ENCODE measurements around the gene RANGAP1. TPM values are rescaled to one million over a fixed set of nuclear protein-coding genes. Genes with fewer than 3 reads are reported as not detected.
A peak's percentile ranks its signal among the peaks of the same experiment; 100 is the strongest.

The RANGAP1 gene
- polyA plus RNA-seq, 3 donors: 8.3 to 30.2 (median 8.5) TPM

DNA sequence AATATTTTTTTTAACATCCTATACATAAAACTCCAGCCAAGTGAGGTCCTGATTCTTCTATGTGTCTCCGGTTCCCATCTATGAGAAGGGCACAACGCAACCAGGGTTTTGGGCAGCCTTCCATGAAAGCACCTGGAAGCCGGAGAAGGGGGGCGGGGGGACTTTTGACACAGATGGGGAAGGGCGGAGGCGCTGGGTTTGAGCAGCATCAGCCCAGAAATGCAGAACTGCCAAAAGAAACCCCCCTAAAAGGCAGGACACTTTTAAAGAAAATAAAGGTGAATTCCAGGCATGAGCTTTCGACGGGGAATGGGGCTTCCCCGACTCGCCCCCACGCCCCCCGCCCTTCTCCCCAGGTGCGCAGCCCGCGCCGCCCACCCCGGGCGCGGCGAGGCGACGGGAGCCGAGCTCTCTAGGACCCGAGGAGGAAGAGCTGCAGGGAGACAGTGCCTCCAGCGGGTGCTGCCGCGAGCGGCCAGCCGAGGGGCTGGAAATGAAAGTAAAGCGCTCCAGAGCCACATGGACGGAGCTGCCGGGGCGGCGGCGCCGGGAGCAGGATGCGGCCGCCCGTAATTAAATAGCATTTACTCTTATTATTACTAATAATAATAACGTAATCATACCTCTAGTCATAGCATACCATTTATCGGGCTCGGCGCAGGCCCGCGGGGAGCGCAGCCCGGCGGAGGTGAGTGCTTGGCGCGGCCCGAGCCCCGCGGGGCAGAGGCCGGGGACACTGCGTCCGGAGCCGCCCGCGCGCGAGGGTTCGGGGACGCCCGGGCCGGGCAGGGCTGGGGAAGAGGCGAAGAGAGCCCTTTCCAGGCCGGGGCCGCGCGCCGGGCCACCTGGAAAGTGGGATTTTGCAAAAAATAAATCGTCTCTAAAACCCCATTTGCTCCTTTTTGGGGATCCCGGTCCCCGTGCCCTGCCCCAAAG, 15.4 kb upstream of the RANGAP1 start, which contains the start of gene ZC3H7B:
TSS of gene ZC3H7B (plus strand) at position 441 of the 936 bp plus-strand sequence. CDS start 19,136 bp downstream, outside the sequence.
- Mint-ChIP-seq H3K36me3 (peaks cover 7 to 15% of the 10 kb centered on the region in 2 donors), H3K27me3 (ENCODE audit: low read depth in 3 of 3) (peaks cover 0 to 3% (median 1%) of the 10 kb centered on the region in 3 donors)
- TF ChIP-seq, protein P1, sequence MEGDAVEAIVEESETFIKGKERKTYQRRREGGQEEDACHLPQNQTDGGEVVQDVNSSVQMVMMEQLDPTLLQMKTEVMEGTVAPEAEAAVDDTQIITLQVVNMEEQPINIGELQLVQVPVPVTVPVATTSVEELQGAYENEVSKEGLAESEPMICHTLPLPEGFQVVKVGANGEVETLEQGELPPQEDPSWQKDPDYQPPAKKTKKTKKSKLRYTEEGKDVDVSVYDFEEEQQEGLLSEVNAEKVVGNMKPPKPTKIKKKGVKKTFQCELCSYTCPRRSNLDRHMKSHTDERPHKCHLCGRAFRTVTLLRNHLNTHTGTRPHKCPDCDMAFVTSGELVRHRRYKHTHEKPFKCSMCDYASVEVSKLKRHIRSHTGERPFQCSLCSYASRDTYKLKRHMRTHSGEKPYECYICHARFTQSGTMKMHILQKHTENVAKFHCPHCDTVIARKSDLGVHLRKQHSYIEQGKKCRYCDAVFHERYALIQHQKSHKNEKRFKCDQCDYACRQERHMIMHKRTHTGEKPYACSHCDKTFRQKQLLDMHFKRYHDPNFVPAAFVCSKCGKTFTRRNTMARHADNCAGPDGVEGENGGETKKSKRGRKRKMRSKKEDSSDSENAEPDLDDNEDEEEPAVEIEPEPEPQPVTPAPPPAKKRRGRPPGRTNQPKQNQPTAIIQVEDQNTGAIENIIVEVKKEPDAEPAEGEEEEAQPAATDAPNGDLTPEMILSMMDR (IDR thresholded peaks at IDR 0.05): no peak

DNA sequence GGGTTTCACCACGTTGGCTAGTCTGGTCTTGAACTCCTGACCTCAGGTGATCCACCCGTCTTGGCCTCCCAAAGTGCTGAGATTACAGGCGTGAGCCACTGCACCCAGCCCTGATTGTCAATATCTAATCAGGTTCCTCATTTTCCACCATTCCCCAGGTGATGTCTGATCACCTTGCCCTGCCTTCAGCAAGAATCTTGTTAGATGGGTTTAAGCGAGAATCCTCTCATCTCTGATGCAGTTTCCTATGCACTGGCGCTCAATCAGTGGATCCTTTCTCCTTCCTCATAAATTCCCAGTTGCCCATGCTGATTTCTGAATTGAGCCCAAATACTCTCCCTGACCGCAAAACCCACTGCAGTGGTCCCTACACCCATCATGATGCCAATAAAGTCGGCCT, 14.7 kb upstream of the RANGAP1 start:
- H3K27me3 Mint-ChIP-seq (ENCODE audit: low read depth in 3 of 3): peaks cover 0 to 3% (median 1%) of the 10 kb centered on the region in 3 donors

More for the DNA sequence above, 15.4 kb upstream of the RANGAP1 start, which contains the start of gene ZC3H7B:
- peak within 1 kb of the TSS in 6 of 7 donors; percentile 3 to 80 (median 57) for H3K27ac Mint-ChIP-seq
- DNase-seq: peak; percentile 68 to 81 (median 74)
- Histone ChIP-seq H3K4me2 (replicated peaks; ENCODE audit: extremely low read depth, low read length, poor library complexity, severe bottlenecking) (peak within 1 kb of the TSS; percentile 80), H3K27me3 (ENCODE audit: control insufficient read depth in 2 of 2, insufficient read depth in 2 of 2, low read length in 2 of 2) (no peaks in the 10 kb centered on the region), H3K9ac (ENCODE audit: insufficient read depth, low read length, poor library complexity, severe bottlenecking) (peak within 1 kb of the TSS; percentile 96), H3K4me3 (replicated peaks in 1 of 3; ENCODE audit: low read depth in 2 of 3, low read length in 3 of 3) (peak within 1 kb of the TSS; percentile 66 to 93 (median 85)), H2AFZ (ENCODE audit: insufficient read depth, low read depth, low read length, poor library complexity, severe bottlenecking) (peak within 1 kb of the TSS; percentile 86), H3K9me3 (replicated peaks in 1 of 2; ENCODE audit: control insufficient read depth in 1 of 2, insufficient read depth in 1 of 2, low read length in 2 of 2) (no peaks in the 10 kb centered on the region), H3K79me2 (ENCODE audit: insufficient read depth, low read length) (peaks cover 53% of the 10 kb centered on the region), H4K20me1 (ENCODE audit: insufficient read depth, low read length) (peaks cover 18% of the 10 kb centered on the region), H3K36me3 (replicated peaks in 1 of 2; ENCODE audit: control insufficient read depth in 1 of 2, insufficient read depth in 2 of 2, low read length in 2 of 2) (no peaks in the 10 kb centered on the region), H3K27ac (ENCODE audit: low read depth in 1 of 2, low read length in 2 of 2) (peak within 1 kb of the TSS; percentile 8 to 84), H3K4me1 (ENCODE audit: control insufficient read depth in 1 of 2, insufficient read depth in 2 of 2, low read length in 2 of 2) (peaks cover 16 to 17% of the 10 kb centered on the region in 2 donors)
- peaks cover 30% of the 10 kb centered on the region for H3K4me1 Mint-ChIP-seq
- intact Hi-C loops (cut with micrococcal nuclease): no loop called here
- WGBS (ENCODE audit: insufficient coverage): 0% methylated on average over 52 of the region's 74 CpGs
- peaks cover 0 to 3% (median 0%) of the 10 kb centered on the region in 7 donors for H3K9me3 Mint-ChIP-seq
- peak within 1 kb of the TSS; percentile 78 to 85 for H3K4me3 Mint-ChIP-seq

More for the DNA sequence above, 14.7 kb upstream of the RANGAP1 start:
- Mint-ChIP-seq H3K27ac (peak overlapping the region in 4 of 7 donors; percentile 3 to 61 (median 26)), H3K4me1 (peaks cover 26% of the 10 kb centered on the region), H3K36me3 (peaks cover 3 to 11% of the 10 kb centered on the region in 2 donors), H3K9me3 (peaks cover 0 to 3% (median 0%) of the 10 kb centered on the region in 7 donors), H3K4me3 (peak overlapping the region; percentile 78 to 84)
- no peaks in the 10 kb centered on the region for H3K9me3 ChIP-seq (replicated peaks in 1 of 2; ENCODE audit: control insufficient read depth in 1 of 2, insufficient read depth in 1 of 2, low read length in 2 of 2)
- H2AFZ ChIP-seq (ENCODE audit: insufficient read depth, low read depth, low read length, poor library complexity, severe bottlenecking): peak overlapping the region; percentile 86
- H3K27ac ChIP-seq (ENCODE audit: low read depth in 1 of 2, low read length in 2 of 2): peak overlapping the region in 1 of 2 donors; percentile 84
- intact Hi-C loops (cut with micrococcal nuclease): no loop called here
- peaks cover 16 to 17% of the 10 kb centered on the region in 2 donors for H3K4me1 ChIP-seq (ENCODE audit: control insufficient read depth in 1 of 2, insufficient read depth in 2 of 2, low read length in 2 of 2)
- no peak for DNase-seq
- TF ChIP-seq, protein P1 (IDR thresholded peaks at IDR 0.05): no peak
- peaks cover 12% of the 10 kb centered on the region for H4K20me1 ChIP-seq (ENCODE audit: insufficient read depth, low read length)
- H3K79me2 ChIP-seq (ENCODE audit: insufficient read depth, low read length): peaks cover 46% of the 10 kb centered on the region
- peak overlapping the region; percentile 80 for H3K4me2 ChIP-seq (replicated peaks; ENCODE audit: extremely low read depth, low read length, poor library complexity, severe bottlenecking)
- WGBS (ENCODE audit: insufficient coverage): 41% methylated on average over 4 of the region's 7 CpGs
- H3K9ac ChIP-seq (ENCODE audit: insufficient read depth, low read length, poor library complexity, severe bottlenecking): peak overlapping the region; percentile 96
- H3K27me3 ChIP-seq (ENCODE audit: control insufficient read depth in 2 of 2, insufficient read depth in 2 of 2, low read length in 2 of 2): no peaks in the 10 kb centered on the region
- H3K36me3 ChIP-seq (replicated peaks in 1 of 2; ENCODE audit: control insufficient read depth in 1 of 2, insufficient read depth in 2 of 2, low read length in 2 of 2): no peaks in the 10 kb centered on the region
- H3K4me3 ChIP-seq (replicated peaks in 1 of 3; ENCODE audit: low read depth in 2 of 3, low read length in 3 of 3): peak overlapping the region; percentile 66 to 93 (median 85)

Measured in CD14-positive monocyte (primary cell).